GM12878 (cell line): ENCODE measurements around the gene NAT8L. TPM values are rescaled to one million over a fixed set of nuclear protein-coding genes. Genes with fewer than 3 reads are reported as not detected.

Experiments
- ATAC-seq: fragments of 200-7000 bp; cut with Tn5 transposase; 3 replicates; pipeline ENCODE4 v1.9.1; 2020; ENCODE audit warnings: mild to moderate bottlenecking, moderate library complexity
- BruUV-seq: library from RNA; stranded (reverse); fragments of 400-500 nt; replicated peaks from 2 replicates; lab custom pipeline; 2021; lab: Mats Ljungman, UMichigan
- CTCF ChIA-PET: fragments of 300-600 bp; sonication (Branson Sonifier 250); formaldehyde crosslinking; extraction: SDS; loops from one replicate; lab custom pipeline; 2021; ENCODE audit warnings: inconsistent platforms; lab: Yijun Ruan, JAX
- POLR2A ChIA-PET: fragments of 350-600 bp; formaldehyde crosslinking; extraction: SDS; loops from one replicate; lab custom pipeline; 2021; ENCODE audit warnings: inconsistent platforms; lab: Charles Lee
- RAD21 ChIA-PET: fragments of 300-600 bp; sonication (Branson Sonifier 250); formaldehyde crosslinking; loops from one replicate; lab custom pipeline; 2023; ENCODE audit warnings: antibody characterized with exemption; ENCODE audit not compliant: unreplicated experiment; lab: Charles Lee
- SMC1A ChIA-PET: fragments of 300-600 bp; sonication (Branson Sonifier 250); formaldehyde crosslinking; loops from one replicate; lab custom pipeline; 2023; ENCODE audit not compliant: unreplicated experiment, uncharacterized antibody; lab: Charles Lee
- DNase-seq: peaks from one replicate; pipeline ENCODE4 v3.0.0-alpha.2; 2011; ENCODE audit warnings: low read depth, low spot score
- FAIRE-seq: peaks from 3 replicates; lab custom pipeline; 2011; peaks lifted over from hg19 to GRCh38; lab: Jason Lieb, UNC
- H2AFZ ChIP-seq: 2 replicates; pipeline ENCODE4 v1.6.0; 2011; ENCODE audit warnings: low read depth, low read length, control low read depth; ENCODE audit not compliant: control insufficient read depth
- H3K27ac ChIP-seq: 2 replicates; pipeline ENCODE4 v1.5.1; 2011; ENCODE audit warnings: control low read depth; ENCODE audit not compliant: control insufficient read depth, insufficient read depth
- H3K27me3 ChIP-seq, 2 experiments: replicated peaks in 1 of 2; 2 replicates each; pipeline versions ENCODE4 v1.6.0 to v1.6.1; 2011; ENCODE audit warnings: low read length in 1 of 2; ENCODE audit not compliant: control insufficient read depth in 2 of 2, insufficient read depth in 2 of 2
- H3K36me3 ChIP-seq, 2 experiments: 2 replicates each; pipeline ENCODE4 v1.5.1; 2011; ENCODE audit warnings: low read length in 1 of 2; ENCODE audit not compliant: control insufficient read depth in 2 of 2, insufficient read depth in 2 of 2
- H3K4me1 ChIP-seq: 2 replicates; pipeline ENCODE4 v1.6.1; 2011; ENCODE audit warnings: mild to moderate bottlenecking, low read length, moderate library complexity, mixed read lengths; ENCODE audit not compliant: control insufficient read depth, insufficient read depth
- H3K4me2 ChIP-seq: 2 replicates; pipeline ENCODE4 v1.6.0; 2011; ENCODE audit warnings: control low read depth; ENCODE audit not compliant: control insufficient read depth, insufficient read depth
- H3K4me3 ChIP-seq: fragments of 200-600 bp; sonication (generic); 2 replicates; pipeline ENCODE4 v1.5.1; 2016
- H3K79me2 ChIP-seq: 2 replicates; pipeline ENCODE4 v1.6.0; 2011; ENCODE audit warnings: low read length; ENCODE audit not compliant: control insufficient read depth, insufficient read depth
- H3K9ac ChIP-seq: 2 replicates; pipeline ENCODE4 v1.8.0; 2011; ENCODE audit warnings: low read length, control low read depth, mixed read lengths; ENCODE audit not compliant: control insufficient read depth, insufficient read depth
- H3K9me3 ChIP-seq: replicated peaks from 3 replicates; pipeline ENCODE4 v1.5.1; 2011; ENCODE audit warnings: mild to moderate bottlenecking, low read length; ENCODE audit not compliant: control insufficient read depth, insufficient read depth
- H4K20me1 ChIP-seq: 2 replicates; pipeline ENCODE4 v1.6.0; 2011; ENCODE audit not compliant: control insufficient read depth, insufficient read depth
- ASH2L ChIP-seq: fragments of 300-600, 200-600 bp; sonication (generic); IDR thresholded peaks from 2 replicates; pipeline ENCODE4 v1.6.1; 2017; ENCODE audit warnings: low read depth, mild to moderate bottlenecking, borderline replicate concordance
- CHD2 ChIP-seq: IDR thresholded peaks from 2 replicates; pipeline ENCODE4 v1.6.1; 2011; ENCODE audit warnings: low read depth, low read length, improper control_type of control experiment, borderline replicate concordance
- EED ChIP-seq: sonication (generic); IDR thresholded peaks from 2 replicates; pipeline ENCODE4 v1.6.1; 2016; ENCODE audit warnings: antibody characterized with exemption, low read depth
- MXI1 ChIP-seq: fragments of 150-350 bp; IDR thresholded peaks from 2 replicates; pipeline ENCODE4 v1.6.1; 2011; ENCODE audit warnings: low read depth, mild to moderate bottlenecking, inconsistent platforms, low read length, improper control_type of control experiment
- NR2C1 ChIP-seq: fragments of 450-650 bp; IDR thresholded peaks from 2 replicates; pipeline ENCODE4 v1.6.1; 2017; ENCODE audit warnings: antibody characterized with exemption, mild to moderate bottlenecking, moderate library complexity
- NRF1 ChIP-seq: conservative IDR thresholded peaks from 2 replicates; pipeline ENCODE4 v1.6.1; 2011; ENCODE audit warnings: mild to moderate bottlenecking, low read depth, low read length, improper control_type of control experiment
- RBBP5 ChIP-seq: fragments of 200-600 bp; sonication (generic); conservative IDR thresholded peaks from 2 replicates; pipeline ENCODE4 v1.6.1; 2016
- RCOR1 ChIP-seq: conservative IDR thresholded peaks from 2 replicates; pipeline ENCODE4 v1.6.1; 2012; ENCODE audit warnings: low read depth, low read length, improper control_type of control experiment
- RELA ChIP-seq: fragments of 450-650 bp; IDR thresholded peaks from 2 replicates; pipeline ENCODE4 v1.8.0; 2014; ENCODE audit warnings: borderline replicate concordance; ENCODE audit not compliant: partially characterized antibody
- SMC3 ChIP-seq: IDR thresholded peaks from 2 replicates; pipeline ENCODE4 v1.6.1; 2011; ENCODE audit warnings: low read length, improper control_type of control experiment, borderline replicate concordance
- USF2 ChIP-seq: IDR thresholded peaks from 2 replicates; pipeline ENCODE4 v1.6.1; 2011; ENCODE audit warnings: low read depth, low read length, improper control_type of control experiment, borderline replicate concordance
- ZNF274 ChIP-seq: IDR thresholded peaks from one replicate; pipeline ENCODE4 v1.8.0; 2011; ENCODE audit not compliant: insufficient read length, insufficient read depth
- WGBS: methylation state at CpG from one replicate; pipeline ENCODE4 v1.1.6; 2016; ENCODE audit warnings: low lambda C conversion rate; ENCODE audit not compliant: insufficient replicate concordance, insufficient coverage; ENCODE audit errors: missing lambda C conversion rate; 5-methylcytosine and 5-hydroxymethylcytosine counted together
- in situ Hi-C: fragments of 300-500 bp; cut with MboI; formaldehyde crosslinking; loops from 9 replicates; pipeline ENCODE4 v1.14.3; 2018; ENCODE audit warnings: mixed read lengths
- intact Hi-C: fragments of 100-400 bp; cut with micrococcal nuclease; formaldehyde crosslinking; loops from one replicate; pipeline ENCODE4 v1.14.2; 2022; ENCODE audit not compliant: unreplicated experiment
- polyA plus RNA-seq, 11 experiments: library from polyadenylated mRNA; depleted of rRNA in 4 of 11; unstranded in 6 of 11; stranded (reverse) in 5 of 11; fragments of >200 nt; fragmentation: Nextera tagmentation in 4 of 11; fragmentation: Illumina TruSeq in 1 of 11; extraction: Ambion mirVana in 4 of 11; extraction: Trizol in 1 of 11; gene quantifications; 1 replicate in 1 of 11; 2 replicates in 10 of 11; pipeline versions ENCODE4 v1.2.1 to v1.2.3, GENCODE V29; 2011 to 2016; ENCODE audit warnings: inconsistent platforms in 2 of 11, missing spikeins in 2 of 11, low read depth in 1 of 11
- total RNA-seq, 4 experiments: library from RNA; depleted of rRNA in 3 of 4; stranded (reverse); fragments of >200 nt in 3 of 4; fragmentation: Illumina TruSeq in 1 of 4; extraction: Trizol in 1 of 4; gene quantifications; 2 replicates each; pipeline versions ENCODE4 v1.2.1 to v1.2.3, GENCODE V29; 2013 to 2021
- TF ChIP-seq, protein P1 (sequence below): IDR thresholded peaks from 2 replicates; pipeline ENCODE4 v1.6.1; 2012; ENCODE audit warnings: low read depth, low read length, improper control_type of control experiment
- TF ChIP-seq, protein P2 (sequence below): fragments of 450-650 bp; IDR thresholded peaks from 2 replicates; pipeline ENCODE4 v1.6.1; 2014; ENCODE audit warnings: mild to moderate bottlenecking

Gene NAT8L
- total and polyA plus RNA-seq, 10 of the 15 experiments (the other 5 are each of a cell fraction or from before 2014, with no cell fraction given) = 0.01 to 0.31 (median 0.11) TPM; not detected in 5

DNA sequence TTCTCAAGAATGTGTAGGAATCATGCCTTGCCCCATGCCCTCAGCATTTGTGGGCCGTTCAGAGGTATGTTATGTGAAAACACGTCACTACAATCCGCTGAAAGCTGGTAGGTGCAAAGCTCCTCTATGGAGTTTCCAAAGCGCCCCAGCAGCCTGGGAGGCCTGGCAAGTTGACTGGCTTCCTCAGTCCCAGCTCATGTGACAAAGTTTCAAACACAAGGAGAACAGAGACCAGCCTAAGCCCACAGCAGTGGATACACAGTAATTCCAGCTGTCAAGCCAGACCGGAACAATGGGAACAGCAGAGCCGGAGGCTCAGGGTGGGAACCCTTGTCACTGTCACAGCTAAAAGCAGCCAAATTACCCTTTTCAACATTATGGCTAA lies 33.5 kb downstream of the NAT8L start:
- ATAC-seq = no peak
- intact Hi-C loops = no loop called here
- H3K4me2 ChIP-seq = no peak overlapping the region
- BruUV-seq = no TSS peak
- in situ Hi-C loops = no loop called here
- ChIA-PET RAD21 (no interaction called here), POLR2A (no interaction called here), CTCF (interaction anchor here (0.6 kb wide), 1 partner anchor 18 kb away, joined by 5 read pairs; no protein-coding TSS in a partner anchor), SMC1A (no interaction called here)
- no peak for TF ChIP-seq RBBP5
- TF ChIP-seq, protein P1, sequence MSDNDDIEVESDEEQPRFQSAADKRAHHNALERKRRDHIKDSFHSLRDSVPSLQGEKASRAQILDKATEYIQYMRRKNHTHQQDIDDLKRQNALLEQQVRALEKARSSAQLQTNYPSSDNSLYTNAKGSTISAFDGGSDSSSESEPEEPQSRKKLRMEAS = no peak
- TF ChIP-seq SMC3 = no peak
- no peak for TF ChIP-seq RELA
- no peak for TF ChIP-seq MXI1
- TF ChIP-seq RCOR1 = no peak
- TF ChIP-seq NRF1 = no peak
- TF ChIP-seq CHD2 = no peak
- no peak for TF ChIP-seq ASH2L
- no peak for TF ChIP-seq NR2C1
- no peak for TF ChIP-seq ZNF274
- no peak for TF ChIP-seq USF2
- TF ChIP-seq EED = no peak
- TF ChIP-seq, protein P2, sequence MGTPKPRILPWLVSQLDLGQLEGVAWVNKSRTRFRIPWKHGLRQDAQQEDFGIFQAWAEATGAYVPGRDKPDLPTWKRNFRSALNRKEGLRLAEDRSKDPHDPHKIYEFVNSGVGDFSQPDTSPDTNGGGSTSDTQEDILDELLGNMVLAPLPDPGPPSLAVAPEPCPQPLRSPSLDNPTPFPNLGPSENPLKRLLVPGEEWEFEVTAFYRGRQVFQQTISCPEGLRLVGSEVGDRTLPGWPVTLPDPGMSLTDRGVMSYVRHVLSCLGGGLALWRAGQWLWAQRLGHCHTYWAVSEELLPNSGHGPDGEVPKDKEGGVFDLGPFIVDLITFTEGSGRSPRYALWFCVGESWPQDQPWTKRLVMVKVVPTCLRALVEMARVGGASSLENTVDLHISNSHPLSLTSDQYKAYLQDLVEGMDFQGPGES = no peak
- H3K27me3 ChIP-seq = peaks cover 0 to 2% of the 10 kb centered on the region in 2 experiments; a peak in 2 of 4 replicates
- no peak overlapping the region for H3K9ac ChIP-seq
- no peak for FAIRE-seq
- 31% methylated on average over 6 of the region's 6 CpGs for WGBS
- no peak overlapping the region for H3K4me3 ChIP-seq
- H3K27ac ChIP-seq = no peak overlapping the region
- DNase-seq = no peak
- no peak overlapping the region for H2AFZ ChIP-seq
- H3K36me3 ChIP-seq = no peaks in the 10 kb centered on the region
- no peaks in the 10 kb centered on the region for H4K20me1 ChIP-seq
- no peaks in the 10 kb centered on the region for H3K79me2 ChIP-seq
- no peaks in the 10 kb centered on the region for H3K4me1 ChIP-seq
- H3K9me3 ChIP-seq = no peaks in the 10 kb centered on the region; the same call in 2 of the 3 replicates
